Muscle of leg (tissue), 11 donors: ENCODE results near the gene SULT4A1. TPM values are rescaled to one million over a fixed set of nuclear protein-coding genes. Genes with fewer than 3 reads are reported as not detected.
A peak's percentile ranks its signal among the peaks of the same experiment; 100 is the strongest.

ENCODE experiments used
- DNase-seq: peaks from one replicate; pipeline ENCODE4 v3.0.0; 2013
- H3K27ac ChIP-seq: one replicate; pipeline ENCODE4 v1.5.1; 2013; ENCODE audit warnings: mild to moderate bottlenecking, low read length, control low read depth
- H3K27me3 ChIP-seq: one replicate; pipeline ENCODE4 v1.6.1; 2013; ENCODE audit warnings: low read length; ENCODE audit not compliant: control insufficient read depth, insufficient read depth
- H3K36me3 ChIP-seq: one replicate; pipeline ENCODE4 v1.6.1; 2013; ENCODE audit warnings: low read length; ENCODE audit not compliant: control insufficient read depth, insufficient read depth
- H3K4me1 ChIP-seq: one replicate; pipeline ENCODE4 v1.6.1; 2013; ENCODE audit warnings: low read length; ENCODE audit not compliant: control insufficient read depth, insufficient read depth
- H3K4me3 ChIP-seq: one replicate; pipeline ENCODE4 v1.5.1; 2013; ENCODE audit warnings: low read length, control low read depth
- H3K9me3 ChIP-seq: replicated peaks from 2 replicates; pipeline ENCODE4 v1.6.1; 2013; ENCODE audit warnings: low read depth, low read length; ENCODE audit not compliant: control insufficient read depth
- WGBS: methylation state at CpG from one replicate; pipeline ENCODE4 v1.1.5; 2013; ENCODE audit warnings: missing lambda C conversion rate; ENCODE audit not compliant: insufficient coverage; 5-methylcytosine and 5-hydroxymethylcytosine counted together
- polyA plus RNA-seq, 8 donors: library from polyadenylated mRNA; unstranded; fragments of 120-200 nt; gene quantifications; one replicate each; pipeline versions ENCODE4 v1.2.1 to v1.2.3, GENCODE V29; 2013; ENCODE audit warnings: inconsistent platforms in 1 of 8, low replicate concordance in 1 of 8; ENCODE audit not compliant: insufficient read length in 8 of 8, insufficient read depth in 1 of 8
- total RNA-seq: library from RNA; stranded (reverse); fragments of 120-200 nt; gene quantifications from one replicate; pipeline ENCODE4 v1.2.4, GENCODE V29; 2013

Gene SULT4A1
- total and polyA plus RNA-seq, 9 donors = 0.92 to 4.3 (median 2.3) TPM

GRCh38 chr22:43829904-43830851 lies 32.1 kb downstream of the SULT4A1 start:
- WGBS = 42% methylated on average over 20 of the region's 33 CpGs
- no peak overlapping the region for H3K4me3 ChIP-seq

GRCh38 chr22:43828998-43829782 lies 33.1 kb downstream of the SULT4A1 start:
- no peaks in the 10 kb centered on the region for H3K36me3 ChIP-seq
- H3K4me1 ChIP-seq = peaks cover 91% of the 10 kb centered on the region
- no peak overlapping the region for H3K4me3 ChIP-seq
- no peaks in the 10 kb centered on the region for H3K9me3 ChIP-seq
- DNase-seq = peak; percentile 91
- peak overlapping the region; percentile 91 for H3K27ac ChIP-seq
- WGBS = 33% methylated on average over 15 of the region's 20 CpGs
- no peaks in the 10 kb centered on the region for H3K27me3 ChIP-seq

More at GRCh38 chr22:43829904-43830851, 32.1 kb downstream of the SULT4A1 start:
- H3K36me3 ChIP-seq = no peaks in the 10 kb centered on the region
- peak; percentile 53 for DNase-seq
- peak overlapping the region; percentile 91 for H3K27ac ChIP-seq
- H3K27me3 ChIP-seq = no peaks in the 10 kb centered on the region
- H3K4me1 ChIP-seq = peaks cover 83% of the 10 kb centered on the region
- no peaks in the 10 kb centered on the region for H3K9me3 ChIP-seq

GRCh38 chr22:43828725-43828997 lies 33.7 kb downstream of the SULT4A1 start:
- WGBS = 66% methylated on average over 6 of the region's 6 CpGs
- Histone ChIP-seq H3K4me1 (peaks cover 92% of the 10 kb centered on the region), H3K4me3 (no peak overlapping the region)

GRCh38 chr22:43827926-43828724 lies 34.2 kb downstream of the SULT4A1 start:
- Histone ChIP-seq H3K36me3 (no peaks in the 10 kb centered on the region), H3K9me3 (no peaks in the 10 kb centered on the region), H3K4me3 (no peak overlapping the region), H3K27ac (peak overlapping the region; percentile 91), H3K27me3 (no peaks in the 10 kb centered on the region), H3K4me1 (peaks cover 93% of the 10 kb centered on the region)
- no peak for DNase-seq
- WGBS = 78% methylated on average over 12 of the region's 16 CpGs

More at GRCh38 chr22:43828725-43828997, 33.7 kb downstream of the SULT4A1 start:
- Histone ChIP-seq H3K9me3 (no peaks in the 10 kb centered on the region), H3K36me3 (no peaks in the 10 kb centered on the region), H3K27me3 (no peaks in the 10 kb centered on the region), H3K27ac (peak overlapping the region; percentile 91)
- DNase-seq = no peak

- Histone ChIP-seq H3K4me3 (no peak overlapping the region), H3K36me3 (no peaks in the 10 kb centered on the region), H3K4me1 (peaks cover 90% of the 10 kb centered on the region), H3K9me3 (no peaks in the 10 kb centered on the region), H3K27ac (peak overlapping the region; percentile 71), H3K27me3 (no peaks in the 10 kb centered on the region)
- no peak for DNase-seq
- 56% methylated on average over 8 of the region's 13 CpGs for WGBS
Measured at GRCh38 chr22:43827003-43827735, 35.1 kb downstream of the SULT4A1 start.

GRCh38 chr22:43826142-43827002 lies 35.9 kb downstream of the SULT4A1 start:
- Histone ChIP-seq H3K27me3 (no peaks in the 10 kb centered on the region), H3K36me3 (no peaks in the 10 kb centered on the region), H3K9me3 (no peaks in the 10 kb centered on the region), H3K4me1 (peaks cover 92% of the 10 kb centered on the region), H3K4me3 (no peak overlapping the region), H3K27ac (peak overlapping the region; percentile 71)
- peak; percentile 64 for DNase-seq
- 40% methylated on average over 10 of the region's 16 CpGs for WGBS

- DNase-seq = peak; percentile 46
- H3K27ac ChIP-seq = peak overlapping the region; percentile 65
- no peaks in the 10 kb centered on the region for H3K9me3 ChIP-seq
- no peaks in the 10 kb centered on the region for H3K36me3 ChIP-seq
- no peak overlapping the region for H3K4me3 ChIP-seq
- WGBS = 33% methylated on average over 1 of the region's 11 CpGs
- H3K4me1 ChIP-seq = peaks cover 88% of the 10 kb centered on the region
- H3K27me3 ChIP-seq = no peaks in the 10 kb centered on the region
Measured at GRCh38 chr22:43825651-43826050, 36.7 kb downstream of the SULT4A1 start.

- peaks cover 84% of the 10 kb centered on the region for H3K4me1 ChIP-seq
- H3K27ac ChIP-seq = peak overlapping the region; percentile 65
- H3K36me3 ChIP-seq = no peaks in the 10 kb centered on the region
- H3K27me3 ChIP-seq = no peaks in the 10 kb centered on the region
- DNase-seq = no peak
- no peaks in the 10 kb centered on the region for H3K9me3 ChIP-seq
- no peak overlapping the region for H3K4me3 ChIP-seq
- WGBS = 76% methylated on average over 18 of the region's 26 CpGs
Measured at GRCh38 chr22:43824724-43825420, 37.4 kb downstream of the SULT4A1 start.
